K562 (cell line): ENCODE data around the gene PSMA5. TPM values are rescaled to one million over a fixed set of nuclear protein-coding genes. Genes with fewer than 3 reads are reported as not detected.

Experiments used
- ATAC-seq: fragments of 200-7000 bp; cut with Tn5 transposase; 3 replicates; pipeline ENCODE4 v1.9.1; 2020; ENCODE audit warnings: moderate library complexity
- BruUV-seq: library from RNA; stranded (reverse); fragments of 400-500 nt; replicated peaks from 2 replicates; lab custom pipeline; 2021; lab: Mats Ljungman, UMichigan
- CTCF ChIA-PET: fragments of 300-600 bp; formaldehyde crosslinking; extraction: SDS; loops from one replicate; lab custom pipeline; 2021; ENCODE audit warnings: low intra/inter-chr PET ratio; lab: Yijun Ruan, JAX
- POLR2A ChIA-PET: fragments of 300-600, 350-650 bp; sonication (Branson Sonifier 250); formaldehyde crosslinking; extraction: SDS; loops from one replicate; lab custom pipeline; 2021; ENCODE audit warnings: antibody characterized with exemption, inconsistent platforms; lab: Yijun Ruan, JAX
- DNase-seq, 4 experiments: peaks; one replicate each; pipeline versions ENCODE4 v3.0.0 to v3.0.0-alpha.2; 2011 to 2018; ENCODE audit warnings: low spot score in 3 of 4, mixed read lengths in 3 of 4; ENCODE audit errors: extremely low read depth in 1 of 4
- FAIRE-seq: peaks from 2 replicates; lab custom pipeline; 2011; peaks lifted over from hg19 to GRCh38; lab: Jason Lieb, UNC
- H2AFZ ChIP-seq: 2 replicates; pipeline ENCODE4 v1.6.0; 2011; ENCODE audit warnings: low read depth, low read length, control low read depth, inconsistent platforms
- H3K27ac ChIP-seq: fragments of 200-600 bp; 3 replicates; pipeline ENCODE4 v1.8.0; 2011; ENCODE audit warnings: low read depth, mild to moderate bottlenecking, control low read depth, inconsistent platforms, low read length, moderate library complexity, mixed read lengths; ENCODE audit errors: extremely low read depth
- H3K27me3 ChIP-seq, 2 experiments: fragments of 300-600 bp in 1 of 2; 2 replicates in 1 of 2; 3 replicates in 1 of 2; pipeline versions ENCODE4 v1.6.0 to v1.8.0; 2011; ENCODE audit warnings: inconsistent platforms in 2 of 2, low read length in 2 of 2, mild to moderate bottlenecking in 1 of 2, mixed read lengths in 1 of 2, moderate library complexity in 1 of 2; ENCODE audit not compliant: control insufficient read depth in 2 of 2, insufficient read depth in 2 of 2
- H3K36me3 ChIP-seq: fragments of 300-600 bp; 3 replicates; pipeline ENCODE4 v1.8.0; 2011; ENCODE audit warnings: mild to moderate bottlenecking, low read length, inconsistent platforms; ENCODE audit not compliant: control insufficient read depth, insufficient read depth
- H3K4me1 ChIP-seq, 2 experiments: fragments of 200-600 bp in 1 of 2; replicated peaks in 1 of 2; 2 replicates in 1 of 2; 3 replicates in 1 of 2; pipeline versions ENCODE4 v1.5.1 to v1.8.0; 2011; ENCODE audit warnings: inconsistent platforms in 2 of 2, low read length in 2 of 2, mild to moderate bottlenecking in 1 of 2, mixed read lengths in 1 of 2, moderate library complexity in 1 of 2; ENCODE audit not compliant: control insufficient read depth in 2 of 2, insufficient read depth in 2 of 2
- H3K4me2 ChIP-seq: 2 replicates; pipeline ENCODE4 v1.6.1; 2011; ENCODE audit warnings: low read length, control low read depth, inconsistent platforms, mixed read lengths; ENCODE audit not compliant: insufficient read depth
- H3K4me3 ChIP-seq: fragments of 200-600 bp; sonication (generic), shearing (Covaris generic); 2 replicates; pipeline ENCODE4 v1.5.1; 2016; ENCODE audit warnings: control low read depth, inconsistent platforms
- H3K79me2 ChIP-seq: fragments of 200-600 bp; 3 replicates; pipeline ENCODE4 v1.8.0; 2011; ENCODE audit warnings: low read length, inconsistent platforms; ENCODE audit not compliant: control insufficient read depth, insufficient read depth
- H3K9ac ChIP-seq, 2 experiments: 2 replicates each; pipeline versions ENCODE4 v1.6.0 to v1.6.1; 2011; ENCODE audit warnings: low read depth in 2 of 2, low read length in 2 of 2, control low read depth in 1 of 2, inconsistent platforms in 1 of 2, mild to moderate bottlenecking in 1 of 2, mixed read lengths in 1 of 2; ENCODE audit not compliant: insufficient read depth in 1 of 2
- H3K9me1 ChIP-seq: one replicate; pipeline ENCODE4 v1.6.0; 2011; ENCODE audit warnings: inconsistent platforms, mild to moderate bottlenecking, low read length, moderate library complexity; ENCODE audit not compliant: control insufficient read depth, insufficient read depth
- H3K9me3 ChIP-seq: replicated peaks from 2 replicates; pipeline ENCODE4 v1.5.1; 2011; ENCODE audit warnings: low read depth, low read length, inconsistent platforms; ENCODE audit not compliant: control insufficient read depth, insufficient read depth
- H4K20me1 ChIP-seq: replicated peaks from 2 replicates; pipeline ENCODE4 v1.6.1; 2011; ENCODE audit warnings: low read length, inconsistent platforms, mixed read lengths; ENCODE audit not compliant: control insufficient read depth, insufficient read depth
- CBFA2T3 ChIP-seq: fragments of 450-650 bp; IDR thresholded peaks from 2 replicates; pipeline ENCODE4 v1.6.1; 2017
- CBX3 ChIP-seq, 2 experiments: IDR thresholded peaks; 1 replicate in 1 of 2; 2 replicates in 1 of 2; pipeline ENCODE4 v1.6.1; 2012; ENCODE audit warnings: inconsistent platforms in 2 of 2, low read length in 2 of 2, borderline replicate concordance in 1 of 2, control low read depth in 1 of 2
- CBX5 ChIP-seq: IDR thresholded peaks from 2 replicates; pipeline ENCODE4 v1.6.1; 2014; ENCODE audit warnings: low read depth, borderline replicate concordance
- HMG20B ChIP-seq: fragments of 250-450 bp; sonication (Bioruptor Pico); IDR thresholded peaks from 2 replicates; pipeline ENCODE4 v1.5.0; 2021; ENCODE audit warnings: mild to moderate bottlenecking
- MEF2D ChIP-seq: conservative IDR thresholded peaks from 2 replicates; pipeline ENCODE4 v1.6.1; 2016; ENCODE audit warnings: low read depth, missing genetic modification characterization, missing compliant biosample characterization
- MEIS2 ChIP-seq: fragments of 450-650 bp; IDR thresholded peaks from 2 replicates; pipeline ENCODE4 v1.6.1; 2014; ENCODE audit warnings: mild to moderate bottlenecking; ENCODE audit not compliant: partially characterized antibody
- NR1H2 ChIP-seq: sonication (generic); formaldehyde crosslinking; IDR thresholded peaks from 2 replicates; pipeline ENCODE4 v1.4.0; 2020; ENCODE audit warnings: mild to moderate bottlenecking, missing genetic modification reagents
- POLR2AphosphoS2 ChIP-seq: IDR thresholded peaks from 2 replicates; pipeline ENCODE4 v1.6.1; 2012; ENCODE audit warnings: low read length, improper control_type of control experiment
- RBM14 ChIP-seq: fragments of 200-400 bp; formaldehyde crosslinking; IDR thresholded peaks from 2 replicates; pipeline ENCODE4 v1.6.1; 2018; ENCODE audit warnings: low read depth, mild to moderate bottlenecking, low read length, moderate library complexity, borderline replicate concordance; ENCODE audit not compliant: insufficient read depth
- SIN3B ChIP-seq: fragments of 450-650 bp; IDR thresholded peaks from 2 replicates; pipeline ENCODE4 v1.6.1; 2017; ENCODE audit warnings: low read depth, mild to moderate bottlenecking, moderate library complexity
- SP2 ChIP-seq: IDR thresholded peaks from 2 replicates; pipeline ENCODE4 v1.6.1; 2011; ENCODE audit warnings: mild to moderate bottlenecking, low read depth, low read length, moderate library complexity; ENCODE audit not compliant: poor library complexity, severe bottlenecking; ENCODE audit errors: extremely low read depth
- ZBTB9 ChIP-seq: fragments of 450-650 bp; formaldehyde crosslinking; IDR thresholded peaks from 2 replicates; pipeline ENCODE4 v1.4.0; 2020; ENCODE audit warnings: mild to moderate bottlenecking, moderate library complexity
- ZNF316 ChIP-seq: fragments of 450-650 bp; IDR thresholded peaks from 2 replicates; pipeline ENCODE4 v1.6.1; 2016
- ZNF384 ChIP-seq: IDR thresholded peaks from 2 replicates; pipeline ENCODE4 v1.6.1; 2012; ENCODE audit warnings: low read depth, low read length, improper control_type of control experiment
- WGBS: fragments of 100-300 bp; shearing (Covaris generic); methylation state at CpG from one replicate; pipeline ENCODE4 v1.1.6; 2016; ENCODE audit warnings: low coverage, mixed read lengths; ENCODE audit not compliant: insufficient coverage; ENCODE audit errors: missing lambda C conversion rate; 5-methylcytosine and 5-hydroxymethylcytosine counted together
- in situ Hi-C: fragments of 300-500 bp; cut with MboI; formaldehyde crosslinking; loops from 4 replicates; pipeline ENCODE4 v1.15.0; 2018; ENCODE audit warnings: inconsistent platforms, mixed read lengths
- intact Hi-C: fragments of 100-400 bp; cut with micrococcal nuclease; formaldehyde crosslinking; loops from 2 replicates; pipeline ENCODE4 v1.14.2; 2022
- polyA plus RNA-seq, 8 experiments: library from polyadenylated mRNA; depleted of rRNA in 4 of 8; stranded (reverse) in 5 of 8; unstranded in 3 of 8; fragments of >200 nt; fragmentation: Nextera tagmentation in 2 of 8; fragmentation: Illumina TruSeq in 1 of 8; extraction: Ambion mirVana in 2 of 8; extraction: Trizol in 1 of 8; gene quantifications; 2 replicates each; pipeline versions ENCODE4 v1.2.1 to v1.2.3, GENCODE V29; 2011 to 2014; ENCODE audit warnings: inconsistent platforms in 1 of 8, missing spikeins in 1 of 8
- total RNA-seq, 7 experiments: library from RNA; depleted of rRNA in 6 of 7; stranded (reverse); fragments of >200 nt in 6 of 7; fragmentation: Illumina TruSeq in 2 of 7; extraction: Trizol in 2 of 7; gene quantifications; 2 replicates each; pipeline versions ENCODE4 v1.2.1 to v1.2.3, GENCODE V29; 2011 to 2021; ENCODE audit warnings: low replicate concordance in 1 of 7

PSMA5 gene
- total and polyA plus RNA-seq, 9 of the 15 experiments (the other 6 are each of a cell fraction or from before 2014, with no cell fraction given) = 82.6 to 542 (median 287) TPM

GRCh38 chr1:109361069-109361468 is 65.2 kb downstream of the PSMA5 start:
- Histone ChIP-seq H3K27me3 (no peaks in the 10 kb centered on the region), H3K79me2 (no peaks in the 10 kb centered on the region; the same call in 2 of the 3 replicates), H3K27ac (no peak overlapping the region; the same call in 2 of the 3 replicates), H3K4me2 (no peak overlapping the region), H3K36me3 (peaks cover 54% of the 10 kb centered on the region), H3K4me1 (peaks cover 0 to 6% of the 10 kb centered on the region in 2 experiments; a peak in 2 of 5 replicates), H2AFZ (no peak overlapping the region), H3K9me3 (no peaks in the 10 kb centered on the region), H3K9me1 (peaks cover 4% of the 10 kb centered on the region), H3K4me3 (no peak overlapping the region), H3K9ac (no peak overlapping the region), H4K20me1 (no peaks in the 10 kb centered on the region)
- CTCF ChIA-PET = no interaction called here
- DNase-seq (no peak), FAIRE-seq (no peak), ATAC-seq (no peak)
- POLR2A ChIA-PET = interaction anchor here (0.6 to 1.2 kb wide), 3 partner anchors 29 to 84 kb away, joined by 3 to 4 read pairs (median 3); no protein-coding TSS in a partner anchor
- in situ Hi-C loops (no loop called here), intact Hi-C loops (loop anchor here (5.0 kb wide), 1 partner anchor 36 kb away; the partner anchor contains the start of gene SORT1)
- WGBS = 74% methylated on average over 2 of the region's 2 CpGs
- TF ChIP-seq ZNF316 = peak; percentile 40; the same call in 1 of the 2 replicates
- no peak for TF ChIP-seq MEF2D (tag)
- no TSS peak for BruUV-seq

- DNase-seq = no peak
- 63% methylated on average over 1 of the region's 1 CpG for WGBS
- no peak overlapping the region; the same call in 1 of the 2 replicates for H3K4me2 ChIP-seq
- no peak overlapping the region for H2AFZ ChIP-seq
- ChIA-PET POLR2A (interaction anchor here (0.6 to 1.4 kb wide), 4 partner anchors 11 to 41 kb away, joined by 3 to 4 read pairs (median 3); no protein-coding TSS in a partner anchor), CTCF (no interaction called here)
- H3K9me3 ChIP-seq = no peaks in the 10 kb centered on the region
- FAIRE-seq = no peak
- no peak overlapping the region for H3K9ac ChIP-seq
- H4K20me1 ChIP-seq = no peaks in the 10 kb centered on the region
- no peak overlapping the region for H3K4me3 ChIP-seq
- intact Hi-C loops (no loop called here), in situ Hi-C loops (no loop called here)
- H3K27me3 ChIP-seq = no peaks in the 10 kb centered on the region
- peaks cover 0 to 6% of the 10 kb centered on the region in 2 experiments; a peak in 2 of 5 replicates for H3K4me1 ChIP-seq
- H3K9me1 ChIP-seq = no peaks in the 10 kb centered on the region
- no peak overlapping the region for H3K27ac ChIP-seq
- H3K36me3 ChIP-seq = peaks cover 52% of the 10 kb centered on the region
- no peaks in the 10 kb centered on the region for H3K79me2 ChIP-seq
- no TSS peak for BruUV-seq
- peak; percentile 46 for ATAC-seq
- TF ChIP-seq CBFA2T3 = 0 out of 2 replicates have a peak, but pooled peaks have one; percentile 9
- TF ChIP-seq RBM14 = no peak
- TF ChIP-seq ZNF384 = no peak
- TF ChIP-seq CBX3 (IDR thresholded peaks at IDR 0.05; ENCODE audit: borderline replicate concordance in 1 of 2, low read length in 2 of 2) = no peak
- TF ChIP-seq ZBTB9 = no peak
- peak; percentile 64 for TF ChIP-seq MEIS2
- TF ChIP-seq NR1H2 (CRISPR knock-in tag) = no peak
- no peak for TF ChIP-seq POLR2AphosphoS2
- TF ChIP-seq HMG20B (CRISPR knock-in tag) = no peak
- no peak for TF ChIP-seq SP2
- TF ChIP-seq SIN3B = no peak
- no peak for TF ChIP-seq CBX5
Observed at GRCh38 chr1:109357616-109358015, 68.6 kb downstream of the PSMA5 start.
